HepG2 (cell line): Measurements from ENCODE around the gene MYH10.

Experiments used
- CCAR2 ChIP-seq: fragments of 200-400 bp; formaldehyde crosslinking; optimal IDR thresholded peaks from 2 replicates; pipeline ENCODE3; 2018; ENCODE audit warnings: low read depth, mild to moderate bottlenecking, low read length, moderate library complexity
- CTCF ChIP-seq: sonication (generic); formaldehyde crosslinking; IDR thresholded peaks from 2 replicates; pipeline ENCODE4 v1.5.0; 2020; ENCODE audit warnings: mild to moderate bottlenecking, missing genetic modification reagents, moderate library complexity
- JUND ChIP-seq: sonication (generic); formaldehyde crosslinking; IDR thresholded peaks from 2 replicates; pipeline ENCODE4 v1.8.0; 2022; ENCODE audit warnings: mild to moderate bottlenecking, missing genetic modification reagents
- KMT2B ChIP-seq: IDR thresholded peaks from 2 replicates; pipeline ENCODE4 v1.6.1; 2016; ENCODE audit warnings: missing genetic modification reagents, missing compliant biosample characterization
- LRRFIP1 ChIP-seq: sonication (generic); formaldehyde crosslinking; conservative IDR thresholded peaks from 2 replicates; pipeline ENCODE4 v1.4.0; 2020; ENCODE audit warnings: missing genetic modification reagents
- SMARCC2 ChIP-seq: fragments of 450-650 bp; IDR thresholded peaks from 2 replicates; pipeline ENCODE4 v1.6.1; 2017; ENCODE audit warnings: antibody characterized with exemption, mild to moderate bottlenecking
- ZNF430 ChIP-seq: sonication (generic); formaldehyde crosslinking; IDR thresholded peaks from 2 replicates; pipeline ENCODE4 v1.9.0; 2021; ENCODE audit warnings: mild to moderate bottlenecking, missing genetic modification reagents

GRCh38 chr17:8628172-8628571 lies 2.4 kb downstream of the MYH10 start:
- TF ChIP-seq CCAR2 (no peak), ZNF430 (CRISPR knock-in tag) (no peak), JUND (CRISPR knock-in tag) (no peak), LRRFIP1 (CRISPR knock-in tag) (no peak), CTCF (CRISPR knock-in tag) (no peak), KMT2B (CRISPR knock-in tag) (no peak), SMARCC2 (no peak)
